ENCODE results near the gene ADAMTSL2.

ADAMTSL2 gene

DNA sequence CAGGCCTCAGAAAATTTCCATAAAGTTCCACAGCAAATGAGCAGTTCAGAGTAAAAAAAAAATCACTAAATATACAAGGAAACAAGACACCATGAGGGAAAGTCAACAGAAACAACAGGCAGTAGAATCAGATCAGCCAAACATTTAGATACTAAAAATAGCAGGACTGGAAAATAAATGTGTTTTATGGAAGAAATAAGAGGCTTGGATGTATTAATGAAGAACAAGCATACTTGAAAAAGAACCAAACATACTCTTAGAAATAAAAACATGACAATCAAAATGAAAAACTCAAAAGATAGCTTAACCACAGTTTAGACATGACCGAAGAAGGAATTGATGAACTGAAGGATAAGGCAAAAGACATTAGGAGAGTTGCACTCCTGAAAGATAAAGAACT lies 32.4 kb upstream of the ADAMTSL2 start:
- DNase-seq, result no peak

GRCh38 chr9:133505186-133505830 lies 29.2 kb upstream of the ADAMTSL2 start:
- DNase-seq, result no peak

- no peak for DNase-seq
These were observed 28.4 kb upstream of the ADAMTSL2 start for GRCh38 chr9:133505901-133506652.

DNA sequence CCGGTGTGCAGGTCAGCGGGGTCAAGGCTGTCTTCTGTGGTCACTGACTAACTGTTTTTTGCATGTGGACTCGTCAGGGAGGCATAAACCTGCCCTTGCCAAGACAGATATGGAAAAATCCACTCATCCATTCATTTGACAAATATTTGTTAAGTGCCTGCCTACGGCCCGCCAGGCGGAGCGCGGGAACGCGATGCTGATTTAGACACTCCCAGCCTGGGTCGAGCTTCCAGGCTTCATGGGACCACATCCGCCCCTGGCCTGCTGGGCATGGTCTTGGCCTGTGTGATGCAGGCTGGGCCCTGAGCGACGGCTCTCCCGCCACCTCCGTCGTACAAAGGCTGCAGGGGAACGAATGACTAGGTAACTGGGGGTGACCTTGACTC lies 27.9 kb upstream of the ADAMTSL2 start:
- no peak for DNase-seq

- DNase-seq, result no peak
These were observed 27.1 kb upstream of the ADAMTSL2 start for GRCh38 chr9:133507246-133507965.

- DNase-seq, result no peak
These were observed 26.5 kb upstream of the ADAMTSL2 start for GRCh38 chr9:133508046-133508445.

DNA sequence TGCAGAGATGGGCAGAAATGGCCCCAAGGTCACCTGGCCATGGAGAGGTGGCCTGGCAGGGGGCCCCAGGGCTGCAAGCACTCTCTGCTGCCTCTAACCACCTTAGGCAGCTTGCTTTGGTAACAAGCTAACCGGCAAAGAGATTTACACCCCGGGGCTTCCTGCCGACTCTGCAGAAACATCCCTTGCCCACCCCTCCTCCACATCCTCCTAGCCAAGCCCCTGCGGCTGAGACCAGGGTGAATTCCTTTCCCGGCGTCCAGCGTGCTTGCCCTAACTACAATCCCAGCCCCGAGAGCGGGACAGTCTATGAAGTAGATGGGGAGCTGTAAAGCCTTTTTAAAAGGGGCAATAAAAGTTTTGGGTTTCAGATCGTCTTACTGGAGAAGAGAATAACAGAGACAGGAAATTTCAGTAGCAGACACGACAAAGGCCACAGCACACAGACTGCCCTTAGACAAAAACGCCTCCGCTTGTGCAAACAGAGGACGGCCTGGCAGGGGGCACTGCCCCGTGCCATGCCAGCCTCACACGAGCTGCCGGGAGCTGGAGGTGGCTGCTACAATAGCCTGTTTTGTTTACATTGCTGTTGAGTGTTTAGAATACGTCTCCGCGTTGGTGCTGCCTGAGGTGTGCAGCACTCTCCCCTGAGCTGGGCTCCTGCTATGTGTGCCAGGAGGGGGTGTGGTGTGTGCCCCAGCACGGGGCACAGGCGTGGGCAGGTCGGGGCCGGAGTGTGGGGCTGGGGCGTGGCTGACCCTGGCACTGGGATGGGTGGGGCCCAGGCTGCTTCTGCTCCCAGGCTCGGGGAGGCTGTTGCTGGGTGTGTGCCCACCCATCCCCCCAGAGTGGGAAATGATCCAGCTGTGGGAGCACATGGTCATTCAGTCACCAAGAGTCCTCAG lies 25.1 kb upstream of the ADAMTSL2 start:
- no peak for DNase-seq

DNA sequence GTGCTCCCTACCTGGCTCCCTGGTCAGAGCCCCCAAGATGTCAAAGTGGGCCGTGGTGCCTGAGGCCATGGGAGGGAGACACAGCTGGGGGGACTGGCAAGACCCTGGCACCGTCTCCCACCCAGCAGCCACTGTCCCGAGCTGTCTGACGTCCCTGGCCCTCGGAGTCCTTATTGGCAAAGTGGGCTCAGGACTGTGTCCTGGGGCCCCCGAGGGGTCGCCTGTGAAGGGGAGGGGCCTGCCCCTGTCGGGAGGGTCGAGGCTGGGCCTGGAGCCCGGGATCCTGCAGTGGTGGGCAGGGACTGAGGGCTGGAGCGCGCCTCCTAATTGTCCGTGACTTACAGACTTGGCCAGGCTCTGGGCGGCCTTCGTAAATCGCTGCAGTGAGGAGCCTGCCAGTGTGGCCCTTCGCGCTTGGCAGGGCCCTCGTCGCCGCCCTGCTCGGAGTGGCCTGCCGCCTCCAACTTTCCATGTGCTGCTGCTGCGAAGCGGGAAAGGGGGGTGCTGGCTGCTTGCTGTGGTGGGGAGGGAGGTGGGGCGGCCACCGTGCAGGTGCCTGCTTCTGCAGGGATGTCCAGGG lies 23.5 kb upstream of the ADAMTSL2 start:
- no peak for DNase-seq

- DNase-seq, result no peak
These were observed 22.9 kb upstream of the ADAMTSL2 start for GRCh38 chr9:133511607-133512006.

GRCh38 chr9:133512253-133513213 lies 22.0 kb upstream of the ADAMTSL2 start:
- no peak for DNase-seq

GRCh38 chr9:133513214-133514100 lies 21.0 kb upstream of the ADAMTSL2 start:
- no peak for DNase-seq

DNA sequence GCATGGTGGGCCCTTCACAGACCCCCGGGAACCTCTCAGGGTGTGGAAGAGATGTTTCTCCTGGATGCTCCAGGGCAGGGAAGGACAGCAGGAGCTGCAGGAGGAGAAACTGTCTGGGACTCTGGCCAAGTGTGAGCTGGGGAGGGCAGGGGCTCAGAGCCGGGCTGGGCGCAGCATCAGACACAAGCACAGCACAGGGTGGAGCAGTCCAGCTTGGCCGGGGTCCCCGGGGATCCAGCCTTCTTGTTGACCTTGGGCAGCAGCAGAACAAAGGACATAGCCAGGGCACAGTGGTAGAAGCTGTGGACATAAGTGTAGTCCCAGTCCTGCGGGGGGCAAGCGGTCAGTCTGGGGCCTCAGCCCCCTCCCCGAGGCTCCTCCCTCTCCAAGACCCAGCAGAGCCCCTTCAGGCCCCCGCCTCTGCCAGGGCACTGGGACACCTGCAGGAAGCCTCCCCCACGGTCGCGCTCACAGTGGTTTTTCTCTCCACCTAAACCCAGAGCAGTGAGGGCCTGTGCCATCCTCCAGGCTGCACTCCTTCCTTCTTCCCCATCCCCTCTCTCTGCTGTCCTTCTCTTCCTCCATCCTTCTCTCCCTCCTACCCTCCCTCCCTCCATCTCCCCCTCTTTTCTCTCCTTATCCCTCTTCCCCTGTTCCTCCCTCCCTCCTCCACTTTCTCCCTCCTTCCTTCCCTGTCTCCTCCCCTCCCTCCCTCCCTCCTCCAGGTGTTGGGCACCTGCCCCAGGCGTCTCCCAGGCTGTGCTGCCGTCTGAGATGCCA lies 19.9 kb upstream of the ADAMTSL2 start:
- DNase-seq, result no peak

- DNase-seq, result no peak
These were observed 19.3 kb upstream of the ADAMTSL2 start for GRCh38 chr9:133515240-133515610.

DNA sequence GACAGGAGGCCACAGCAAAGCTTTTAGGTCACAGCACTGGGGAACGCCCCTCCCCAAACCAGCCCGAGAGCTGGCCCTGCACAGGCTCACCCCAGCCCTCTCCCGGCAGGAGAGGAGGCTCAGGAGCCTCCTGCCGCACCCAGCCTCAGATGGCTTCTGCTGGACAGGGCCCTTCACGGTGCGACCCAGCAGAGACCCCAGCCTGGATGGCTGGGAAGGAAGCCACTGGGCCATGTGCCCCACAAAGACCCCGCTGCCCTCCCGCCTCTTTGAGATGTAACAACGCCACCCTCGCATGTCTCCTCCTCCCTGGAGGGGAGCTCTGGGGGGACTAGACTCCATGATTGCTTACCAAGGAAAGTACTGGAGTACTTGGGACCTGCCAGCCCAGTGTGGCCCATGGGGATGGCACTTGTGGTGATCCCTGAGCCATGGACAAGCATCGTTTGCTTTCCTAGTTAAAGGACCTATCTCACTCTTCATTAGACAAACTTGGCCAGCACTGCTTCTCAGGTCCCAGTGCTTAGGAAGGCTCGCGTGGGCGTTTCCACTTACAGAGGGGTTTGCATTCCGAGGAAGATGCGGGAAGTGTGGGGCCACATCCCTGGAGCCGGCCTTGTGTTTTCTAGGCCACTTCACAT lies 18.8 kb upstream of the ADAMTSL2 start:
- no peak for DNase-seq

- DNase-seq, result no peak
These were observed 18.1 kb upstream of the ADAMTSL2 start for GRCh38 chr9:133516256-133516960.

- DNase-seq, result no peak
These were observed 17.5 kb upstream of the ADAMTSL2 start for GRCh38 chr9:133516961-133517350.

- DNase-seq, result no peak
These were observed 16.8 kb upstream of the ADAMTSL2 start for GRCh38 chr9:133517711-133518110.

DNA sequence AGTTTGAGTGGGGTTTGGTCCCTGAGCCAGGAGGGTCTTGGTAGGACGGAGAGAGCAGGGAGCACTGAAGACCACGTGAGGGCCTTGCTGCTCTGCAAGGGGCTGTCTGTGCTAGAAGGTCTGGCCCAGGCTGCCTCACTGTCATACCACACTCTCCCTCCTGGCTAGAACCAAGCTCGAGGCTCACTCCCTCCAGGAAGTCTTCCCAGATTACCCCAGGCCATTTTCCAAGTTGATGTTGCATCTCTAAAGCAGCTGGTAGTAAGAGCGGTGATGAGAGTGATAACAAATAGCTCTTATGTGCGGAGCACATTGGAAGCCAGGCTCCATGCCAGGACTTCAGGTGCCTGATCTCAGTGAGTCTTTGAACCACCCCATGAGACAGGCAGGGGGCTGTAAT lies 16.3 kb upstream of the ADAMTSL2 start:
- no peak for DNase-seq
